Cortex of kidney (tissue), 1 donor: Measurements from ENCODE around the gene ERC2.

ENCODE experiments used
- DNase-seq: peaks from one replicate; lab custom pipeline; 2025; lab: John Stamatoyannopoulos, UW

The ERC2 gene

DNA sequence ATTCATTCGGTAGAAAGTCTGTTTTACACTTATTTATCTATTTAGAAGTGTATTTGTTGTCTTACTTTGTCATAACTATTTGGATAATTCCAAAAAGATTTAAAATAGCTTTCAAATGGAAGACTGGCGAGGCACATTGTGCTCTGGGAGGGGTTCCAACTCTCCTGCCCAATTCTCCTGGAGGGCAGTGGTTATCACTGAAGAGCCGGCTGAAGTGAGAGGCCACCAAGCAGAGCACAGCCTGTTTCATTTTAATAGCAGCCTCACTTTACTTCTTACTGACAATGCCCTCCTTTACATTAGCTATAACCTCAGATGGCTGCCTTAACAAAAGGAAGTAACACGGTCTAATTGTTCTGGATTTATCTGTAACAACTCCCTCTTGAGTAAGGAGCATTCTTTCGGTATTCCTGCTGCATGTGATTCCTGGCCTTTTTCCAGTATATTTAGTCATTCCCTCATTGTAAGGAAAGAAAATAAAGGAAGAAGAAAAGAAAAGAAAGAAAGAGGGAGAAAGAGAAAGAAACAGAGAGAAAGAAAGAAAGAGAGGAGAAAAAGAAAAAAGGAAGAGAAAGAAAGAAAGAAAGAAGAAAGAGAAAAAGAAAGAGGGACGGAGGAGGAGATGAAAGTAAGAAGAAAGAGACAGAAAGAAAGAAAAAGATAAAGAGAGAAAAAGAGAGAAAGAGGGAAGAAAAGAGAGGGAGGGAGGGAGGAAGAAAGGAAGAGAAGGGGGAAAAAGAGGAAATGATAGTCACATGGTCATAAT, 641.4 kb downstream of the ERC2 start:
- DNase-seq, result no peak

DNA sequence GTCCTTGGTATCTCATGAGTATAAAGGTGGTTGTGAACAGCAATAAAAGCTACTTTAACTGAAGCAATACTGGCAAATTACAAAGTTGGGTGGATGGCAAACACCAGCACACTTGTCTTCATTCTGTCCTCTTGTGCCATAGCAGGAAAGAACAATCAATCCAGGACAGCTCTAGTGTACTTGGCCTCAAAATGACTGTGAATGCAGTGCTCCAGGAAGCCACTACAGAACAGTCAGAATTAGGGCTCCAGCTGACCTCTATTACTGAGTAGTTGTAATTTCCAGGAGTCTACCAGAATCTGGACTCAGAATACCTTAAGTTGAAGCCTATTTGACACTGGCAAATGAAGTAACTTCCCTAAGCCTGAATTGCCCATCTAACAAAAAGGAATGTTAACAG, 642.2 kb downstream of the ERC2 start:
- no peak for DNase-seq

DNA sequence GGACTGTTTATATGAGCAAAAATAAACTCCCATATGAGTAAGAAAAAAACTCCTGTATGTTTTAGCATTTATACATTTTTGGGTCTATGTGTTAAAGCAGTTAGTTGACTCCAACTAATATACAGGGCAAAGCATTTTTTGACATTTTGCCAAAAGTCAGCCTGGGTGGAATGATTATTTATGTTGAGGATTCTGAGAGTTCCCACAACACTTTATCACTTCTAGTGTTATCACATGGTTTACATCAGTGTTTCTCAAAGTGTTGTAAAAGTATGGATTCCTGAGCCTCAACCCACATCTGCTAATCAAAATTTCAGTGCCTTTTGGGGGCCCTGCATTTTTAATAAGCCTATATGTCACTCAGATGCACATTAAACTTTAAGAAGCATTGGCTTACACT, 643.9 kb downstream of the ERC2 start:
- no peak for DNase-seq

DNA sequence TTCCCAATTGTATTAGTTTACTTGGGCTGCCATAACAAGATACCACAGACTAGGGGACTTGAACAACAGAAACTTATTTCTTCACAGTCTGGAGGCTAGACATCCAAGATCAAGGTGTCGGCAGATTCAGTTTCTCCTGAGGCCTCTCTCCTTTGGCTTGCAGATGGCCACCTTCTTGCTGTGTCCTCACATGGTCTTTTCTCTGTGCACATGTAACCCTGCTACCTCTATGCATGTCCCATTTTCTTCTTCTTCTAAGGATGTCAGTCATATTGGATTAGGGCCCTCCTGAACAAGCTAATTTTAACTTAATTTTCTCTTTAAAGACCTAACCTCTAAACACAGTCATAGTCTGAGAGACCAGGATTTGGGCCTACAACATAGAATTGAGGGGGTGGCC, 644.4 kb downstream of the ERC2 start:
- DNase-seq, result no peak

DNA sequence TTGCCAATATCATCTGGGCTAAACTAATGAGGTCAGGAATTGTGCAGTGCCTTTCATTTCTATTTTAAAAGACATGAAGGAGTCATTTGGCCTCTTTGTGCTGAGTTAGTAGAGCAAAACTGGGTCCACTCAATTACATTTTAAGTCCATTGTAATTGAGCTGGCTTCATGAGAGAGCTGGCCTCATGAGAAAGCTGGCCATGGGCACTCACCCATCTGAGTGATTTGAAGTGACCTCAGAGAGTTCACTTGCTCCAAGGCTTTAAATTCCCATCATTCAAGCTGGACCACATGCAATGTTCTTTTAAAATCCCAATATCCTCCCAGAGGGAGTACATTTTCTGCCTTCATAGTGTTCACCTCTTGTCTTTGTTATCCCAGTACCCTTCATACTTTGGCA, 645.3 kb downstream of the ERC2 start:
- no peak for DNase-seq

DNA sequence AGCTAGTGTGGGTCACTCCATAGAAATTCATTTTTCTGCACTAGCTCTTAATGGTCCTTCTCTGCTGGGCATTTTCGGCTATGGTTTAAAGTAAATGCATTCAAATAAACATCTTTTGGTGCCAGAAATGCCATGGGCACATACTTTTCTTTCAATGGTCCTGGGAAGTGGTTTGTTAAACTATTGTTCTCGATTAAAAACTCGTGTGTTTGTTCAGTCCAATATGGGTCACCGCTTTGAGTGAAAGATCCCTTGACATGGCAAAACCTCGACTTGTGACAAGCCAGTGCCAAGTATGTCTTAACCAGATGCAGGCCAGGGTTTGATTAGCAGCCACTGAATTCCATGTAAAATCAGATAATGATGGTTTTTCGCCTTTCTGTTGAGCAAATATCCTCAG, 649.3 kb downstream of the ERC2 start:
- no peak for DNase-seq

DNA sequence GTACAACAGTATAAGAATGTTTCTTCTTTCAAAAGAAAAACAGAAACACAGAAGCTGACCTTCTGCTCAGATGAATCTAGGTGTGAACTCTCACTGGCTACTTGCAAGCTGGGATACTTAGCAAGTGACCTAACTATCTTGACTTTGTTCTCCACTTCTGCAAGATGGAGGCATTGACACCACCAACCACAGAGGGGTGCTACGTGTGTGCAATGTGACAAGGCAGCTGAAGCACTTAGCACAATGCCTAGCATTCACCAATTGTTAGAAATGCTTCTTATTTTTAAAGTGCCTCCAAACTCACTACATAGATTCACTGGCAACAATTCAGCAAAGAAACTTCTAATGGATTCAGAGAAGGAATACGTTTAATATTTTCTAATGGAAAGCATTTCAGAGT, 649.8 kb downstream of the ERC2 start:
- no peak for DNase-seq

DNA sequence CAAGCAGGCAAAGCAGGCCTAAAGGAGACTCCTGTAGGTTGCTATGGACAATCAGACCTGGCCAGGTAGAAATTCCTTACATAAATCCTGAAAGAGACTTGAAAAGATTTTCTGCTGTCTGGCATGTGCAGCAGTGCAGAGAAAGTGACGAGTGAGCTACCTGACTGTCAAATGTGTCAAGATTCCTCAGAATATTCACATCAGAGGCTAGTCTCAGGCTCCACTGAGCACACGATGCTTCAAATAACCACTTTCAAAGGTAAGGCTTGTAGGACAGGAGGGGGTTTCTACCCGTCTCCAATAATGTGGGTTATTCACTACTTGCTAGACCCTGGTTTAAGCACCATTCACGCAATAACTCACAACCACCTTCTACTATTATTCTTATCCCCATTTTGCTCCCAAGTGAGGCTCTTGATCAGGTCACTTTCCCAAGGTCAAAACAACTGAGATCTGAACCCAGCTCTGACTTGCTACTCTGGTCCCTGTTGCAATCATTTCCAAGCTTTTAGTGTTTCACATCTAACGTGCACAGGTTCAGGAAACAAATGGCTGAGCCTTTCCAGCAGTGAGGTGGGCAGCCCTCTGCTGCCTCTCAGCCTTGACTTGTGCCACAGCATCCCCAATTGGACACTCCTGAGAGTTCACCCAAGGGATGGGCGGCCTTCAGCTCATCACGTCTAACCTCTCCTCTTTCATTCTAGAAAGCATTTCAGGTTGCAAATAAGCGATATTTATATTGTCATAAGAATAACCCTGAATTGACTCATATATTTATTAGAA, 651.3 kb downstream of the ERC2 start:
- DNase-seq, result no peak

DNA sequence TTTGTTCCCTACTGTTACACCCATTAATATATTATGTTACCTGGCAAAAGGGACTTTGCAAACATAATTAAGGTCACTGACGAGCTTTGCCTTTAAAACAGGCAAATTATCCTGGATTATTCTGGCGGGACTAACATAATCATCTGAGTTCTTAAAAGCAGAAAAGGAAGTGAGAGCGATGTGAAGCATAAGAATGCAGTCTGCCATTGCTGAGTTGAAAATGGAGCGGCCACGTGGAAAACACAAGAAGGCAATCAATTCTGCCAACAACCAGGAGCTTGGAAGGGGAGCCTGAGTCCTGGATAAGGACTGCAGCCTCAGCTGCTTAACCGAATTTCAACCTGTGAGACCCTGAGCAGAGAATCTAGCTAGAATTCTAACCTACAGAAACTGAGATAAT, 653.0 kb downstream of the ERC2 start:
- no peak for DNase-seq

DNA sequence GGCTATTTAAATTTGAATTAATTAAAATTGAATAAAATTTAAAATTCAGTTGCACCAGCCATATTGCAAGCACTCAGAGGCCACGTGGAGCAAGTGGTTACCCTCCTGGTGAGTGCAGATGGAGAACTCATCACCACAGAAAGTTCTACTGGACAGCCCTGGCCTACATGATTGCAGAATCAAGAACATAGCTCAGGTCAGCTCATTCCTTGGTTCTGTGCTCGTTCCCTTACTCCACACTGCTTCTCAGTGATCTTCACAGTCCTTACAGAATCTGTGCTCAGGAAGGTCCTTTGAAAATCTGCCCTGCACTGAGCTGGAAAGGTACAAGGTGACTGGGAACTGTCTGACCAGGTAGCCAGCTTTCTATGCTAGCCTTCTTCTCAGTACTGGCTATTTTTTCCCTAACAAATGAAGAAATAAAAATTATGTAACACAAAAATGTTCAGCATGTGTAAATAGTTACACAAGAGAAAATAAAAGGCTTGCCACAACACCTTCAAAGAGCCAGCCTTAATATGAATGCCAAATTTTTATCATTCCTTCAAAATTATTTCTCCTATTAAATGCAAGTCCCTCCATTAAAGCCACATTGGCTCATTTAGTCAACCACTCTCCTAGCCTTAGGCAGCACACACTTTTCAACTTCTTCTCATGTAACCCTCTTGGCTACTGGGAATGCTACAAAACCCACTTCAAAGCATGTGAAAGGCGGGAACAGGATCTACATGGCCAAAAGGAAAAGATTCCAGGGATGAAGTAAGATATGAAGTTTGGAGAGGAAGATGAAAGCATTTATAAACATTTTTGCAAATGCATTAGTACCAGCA, 654.8 kb downstream of the ERC2 start:
- DNase-seq, result no peak

DNA sequence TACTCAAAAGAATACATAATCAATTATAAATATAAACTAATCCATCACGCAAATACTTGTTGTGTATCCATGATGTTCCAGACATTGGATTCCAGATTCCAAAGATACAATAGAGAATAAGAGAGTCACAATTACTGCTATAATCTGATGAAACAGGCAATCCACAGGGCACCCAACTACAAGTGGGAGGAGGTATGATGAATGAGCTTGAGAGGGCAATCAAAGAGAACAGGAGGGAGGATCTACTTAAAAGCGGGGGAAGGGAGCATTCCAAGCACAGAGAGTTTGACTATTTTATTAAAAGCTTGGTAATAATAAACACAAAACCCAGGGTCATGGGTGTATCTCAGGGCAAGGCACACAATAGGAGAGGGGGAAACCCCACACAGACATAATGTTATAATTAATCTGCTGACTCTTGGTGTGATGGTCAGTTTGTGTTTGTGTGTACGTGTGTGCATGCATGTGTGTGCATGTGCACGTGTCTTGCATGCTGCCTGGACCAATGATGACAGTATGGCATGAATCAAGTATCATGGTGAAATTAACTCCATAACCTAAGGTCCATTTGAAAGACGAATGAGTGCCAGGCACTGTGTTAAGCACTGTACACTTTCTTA, 655.8 kb downstream of the ERC2 start:
- DNase-seq, result no peak

DNA sequence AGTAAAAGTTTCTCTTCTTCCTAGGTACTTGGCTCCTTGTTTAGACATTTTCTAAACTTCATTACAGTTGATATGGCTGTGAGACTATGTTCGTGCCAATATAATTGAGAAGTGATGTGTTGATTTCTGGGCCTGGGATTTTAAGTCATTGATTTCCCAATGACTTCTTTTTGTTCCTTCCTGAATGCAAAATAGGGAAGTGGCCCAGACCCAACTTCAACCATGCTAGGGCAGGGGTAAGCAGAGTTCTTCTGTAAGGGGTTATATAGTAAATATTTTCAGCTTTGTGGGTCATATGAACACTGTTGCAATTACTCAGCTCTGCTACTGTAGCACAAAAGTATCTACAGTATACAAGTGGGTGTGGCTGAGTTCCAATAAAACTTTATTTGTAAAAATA, 661.1 kb downstream of the ERC2 start:
- no peak for DNase-seq

DNA sequence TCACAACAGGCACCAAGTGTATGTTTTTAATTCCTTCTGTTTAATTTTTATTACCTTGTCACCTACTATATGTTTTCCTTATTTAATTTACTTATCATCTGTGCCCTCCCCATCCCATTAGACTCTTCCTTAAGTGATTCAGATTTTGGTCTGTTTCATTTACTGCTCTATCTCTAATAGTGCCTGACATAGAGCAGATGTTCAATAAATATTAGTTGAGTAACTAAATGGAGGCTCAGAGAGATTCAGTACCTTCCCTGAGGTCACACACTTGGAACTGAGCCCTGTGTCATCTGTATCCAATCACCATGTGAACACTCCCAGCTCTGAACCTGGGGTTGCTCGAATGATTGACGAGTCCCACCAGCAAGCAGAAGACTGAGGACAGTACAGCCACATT, 663.1 kb downstream of the ERC2 start:
- DNase-seq, result no peak

DNA sequence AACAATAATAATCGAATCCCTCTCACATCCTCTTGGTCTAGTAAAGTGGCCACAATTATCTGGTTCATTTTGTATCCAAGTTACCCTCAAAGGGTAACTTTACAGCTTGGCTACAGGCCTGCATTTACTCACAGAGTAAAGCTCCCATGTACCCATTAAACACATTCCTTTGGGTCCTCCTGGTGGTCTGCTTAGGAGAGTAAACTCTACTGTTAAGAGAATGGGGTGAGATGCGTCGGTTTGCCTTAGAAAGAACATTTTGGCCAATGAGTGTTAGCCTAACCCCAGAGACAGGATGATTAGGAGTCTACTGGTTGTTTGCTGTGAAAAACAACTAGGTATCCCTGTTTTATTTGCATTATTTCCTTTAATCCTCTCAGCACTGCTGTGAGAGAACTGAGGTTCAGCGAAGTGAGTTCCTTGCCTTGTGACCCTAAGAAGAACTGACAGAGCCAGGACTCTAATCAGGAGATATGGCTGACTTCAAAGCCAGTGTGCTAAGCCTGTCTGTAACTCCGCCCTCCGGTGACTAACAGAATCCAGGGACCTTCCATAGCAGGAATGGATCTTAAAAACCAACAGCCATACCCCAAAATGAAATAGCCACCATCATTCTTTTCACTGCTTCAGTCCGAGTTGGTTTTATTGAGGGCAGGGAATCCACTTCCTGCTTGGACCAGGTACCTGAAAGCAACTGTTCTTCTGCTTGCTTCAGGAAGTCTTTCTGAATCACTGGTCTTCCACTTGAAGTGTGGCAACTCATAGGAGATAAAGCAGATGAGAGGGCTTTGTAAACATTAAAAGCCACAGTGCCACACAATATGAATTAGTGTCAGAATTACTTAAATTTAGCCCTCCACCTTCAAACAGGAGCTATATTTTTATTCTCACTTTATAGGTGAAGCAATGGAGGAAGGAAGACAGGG, 663.8 kb downstream of the ERC2 start:
- no peak for DNase-seq

DNA sequence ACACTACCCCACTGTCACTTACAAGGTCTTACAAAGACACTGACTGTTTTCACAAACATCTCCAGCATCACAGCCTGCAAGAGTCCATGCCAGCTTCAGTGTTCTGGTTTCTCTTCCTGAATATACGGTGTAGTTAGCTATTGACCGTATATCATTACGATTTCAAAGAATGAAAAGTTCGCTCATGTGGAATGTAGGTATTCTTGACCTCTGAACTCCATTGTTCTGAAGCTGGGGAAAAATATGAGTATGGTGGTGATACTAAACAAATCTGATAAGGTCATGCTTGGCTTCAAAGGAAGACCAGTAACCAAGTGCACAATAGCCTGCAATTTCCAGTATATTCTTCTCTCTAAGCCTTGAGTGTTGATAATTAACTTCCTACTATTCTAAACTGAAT, 665.5 kb downstream of the ERC2 start:
- DNase-seq, result no peak

DNA sequence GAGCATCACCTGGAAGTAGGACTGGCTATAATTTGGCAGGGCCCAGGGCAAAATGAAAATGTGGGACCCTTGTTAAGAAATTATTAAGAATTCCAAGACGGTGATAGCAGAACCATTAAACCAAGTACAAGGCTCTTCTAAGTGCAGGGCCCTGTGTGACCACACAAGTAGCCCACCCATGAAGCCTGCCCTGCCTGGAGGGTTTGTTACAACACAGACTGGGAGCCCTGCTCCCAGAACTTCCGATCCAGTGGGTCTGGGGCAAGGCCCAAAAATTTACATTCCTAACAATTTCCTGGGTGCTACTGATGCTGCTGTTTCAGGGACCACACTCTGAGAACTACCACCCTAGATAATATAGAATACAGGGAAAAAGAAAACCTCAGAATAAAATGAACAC, 666.6 kb downstream of the ERC2 start:
- no peak for DNase-seq

DNA sequence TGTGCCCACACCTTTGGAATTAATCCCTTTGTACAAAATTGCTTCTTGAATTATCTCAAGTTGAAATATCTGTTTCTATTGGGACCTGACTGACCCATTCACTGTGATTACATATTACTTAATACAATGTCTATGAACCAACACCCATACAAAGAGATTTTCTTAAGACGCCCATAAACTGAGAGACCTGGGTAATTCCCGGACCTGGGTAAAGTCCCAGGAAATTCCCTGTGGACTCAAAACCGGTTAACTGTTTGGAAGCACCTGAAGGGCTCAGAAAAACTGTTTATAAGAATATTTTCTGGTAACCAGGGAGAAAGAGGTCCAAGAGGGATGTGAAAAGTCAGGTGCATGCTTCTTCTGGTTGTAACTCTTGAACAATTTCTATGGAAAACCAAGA, 667.2 kb downstream of the ERC2 start:
- no peak for DNase-seq

DNA sequence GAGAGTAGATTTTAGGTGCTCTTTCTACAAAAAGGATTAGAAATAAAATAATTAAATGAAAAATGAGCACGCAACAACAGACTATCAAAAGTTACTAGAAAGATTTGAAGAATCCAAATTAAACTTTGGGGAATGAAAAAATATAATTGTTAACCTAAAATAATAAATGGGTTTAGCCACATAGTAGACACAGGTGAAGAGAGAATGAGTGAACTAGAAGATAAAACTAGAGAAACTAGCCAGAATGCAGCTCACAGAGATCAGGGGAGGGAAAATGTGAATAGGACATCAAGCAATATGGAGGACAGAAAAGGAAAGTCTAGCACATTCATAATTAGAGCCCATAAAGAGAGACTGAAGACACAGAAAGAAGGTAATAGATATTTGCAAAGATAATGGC, 670.5 kb downstream of the ERC2 start:
- no peak for DNase-seq

DNA sequence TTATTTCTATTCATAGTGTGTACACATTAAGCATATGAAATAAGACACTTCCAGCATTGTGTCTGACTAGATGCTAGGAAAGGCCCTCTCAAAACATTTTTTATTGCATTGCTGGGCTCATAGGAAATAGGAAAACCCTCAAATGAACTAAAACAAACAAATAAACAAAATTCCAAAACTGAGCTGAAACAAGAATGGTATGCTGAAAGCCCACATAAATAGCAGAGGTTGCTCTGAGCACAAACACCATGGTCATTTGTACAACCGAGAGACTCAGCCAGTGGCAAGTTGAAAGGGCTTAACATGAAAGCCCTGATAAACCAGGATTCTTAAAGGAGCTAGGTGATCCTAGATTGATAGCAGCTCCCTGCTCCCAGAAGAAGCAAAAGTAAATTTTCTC, 671.2 kb downstream of the ERC2 start:
- no peak for DNase-seq

DNA sequence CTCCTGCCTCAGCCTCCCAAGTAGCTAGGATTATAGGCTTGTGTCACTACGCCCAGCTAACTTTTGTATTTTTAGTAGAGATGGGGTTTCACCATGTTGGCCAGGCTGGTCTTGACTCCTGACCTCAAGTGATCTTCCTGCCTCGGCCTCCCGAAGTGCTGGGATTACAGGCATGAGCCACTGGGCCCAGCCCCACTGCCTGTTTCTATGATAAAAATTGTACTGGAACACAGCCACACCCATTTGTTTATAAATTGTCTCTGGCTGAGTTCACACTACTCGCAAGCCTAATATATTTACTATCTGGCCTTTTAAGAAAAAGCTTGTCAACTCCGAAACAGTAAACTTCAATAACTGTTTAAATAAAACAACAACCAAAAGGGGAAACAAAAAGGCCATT, 671.7 kb downstream of the ERC2 start:
- no peak for DNase-seq

DNA sequence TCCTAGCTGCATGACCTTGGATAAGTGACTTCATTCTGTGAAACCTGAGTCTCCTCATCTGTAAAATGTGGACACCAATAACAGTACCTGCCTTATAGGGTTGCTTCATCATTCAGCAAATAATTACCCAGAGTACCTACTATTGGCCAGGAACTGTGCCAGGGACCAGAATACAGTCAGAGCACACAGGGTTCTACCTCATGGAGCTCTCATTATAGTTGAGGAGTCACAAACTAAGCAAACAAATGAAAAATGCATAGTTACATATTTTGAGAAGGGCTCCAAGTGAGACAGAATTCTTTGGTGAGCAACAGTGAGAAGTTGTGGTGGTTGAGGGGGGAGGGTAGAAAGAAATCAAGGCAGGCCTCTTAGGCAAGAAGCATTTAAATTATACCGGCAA, 672.5 kb downstream of the ERC2 start:
- no peak for DNase-seq
